ENCODE data around the gene TSKU. TPM values are rescaled to one million over a fixed set of nuclear protein-coding genes. Genes with fewer than 3 reads are reported as not detected.

Gene TSKU
- total and polyA plus RNA-seq, 8 donors, result 2.7 to 25.2 (median 10.7) TPM

GRCh38 chr11:76799066-76799804, 16.1 kb downstream of the TSKU start:
- 10 to 26% methylated on average over 45 to 47 of the region's 47 CpGs for WGBS, 2 donors
- intact Hi-C loops (cut with DNase I), result loop anchor here in 2 of 3 donors (5.0 kb wide), 1 partner anchor 62 kb away; no protein-coding TSS in a partner anchor
- no peak for FAIRE-seq

GRCh38 chr11:76800466-76801200, 17.5 kb downstream of the TSKU start:
- H3K4me1 ChIP-seq, result peaks cover 6 to 35% (median 30%) of the 10 kb centered on the region in 3 donors
- no peaks in the 10 kb centered on the region for H3K27me3 ChIP-seq
- ATAC-seq (peak; percentile 71 to 79 (median 72)), FAIRE-seq (no peak), DNase-seq (peak in 4 of 6 donors; percentile 76 to 88 (median 87))
- no peaks in the 10 kb centered on the region for H3K9me3 ChIP-seq
- WGBS, 2 donors, result 35 to 52% methylated on average over 9 of the region's 9 CpGs
- no peak overlapping the region for H3K4me3 ChIP-seq
- H3K27ac ChIP-seq, result peak overlapping the region; percentile 7 to 64 (median 63)
- no peak for TF ChIP-seq CTCF (IDR thresholded peaks at IDR 0.05)
- intact Hi-C loops (cut with DNase I), result loop anchor here in 1 of 3 donors (10.0 kb wide), 1 partner anchor 114 kb away; no protein-coding TSS in a partner anchor
- H3K36me3 ChIP-seq, result no peaks in the 10 kb centered on the region

More at GRCh38 chr11:76799066-76799804, 16.1 kb downstream of the TSKU start:
- DNase-seq (peak; percentile 75 to 95 (median 84)), ATAC-seq (peak; percentile 55 to 87 (median 82))
- Histone ChIP-seq H3K27me3 (no peaks in the 10 kb centered on the region), H3K27ac (peak overlapping the region in 2 of 4 donors; percentile 34 to 63), H3K4me3 (peak overlapping the region in 1 of 4 donors; percentile 25), H3K36me3 (no peaks in the 10 kb centered on the region), H3K9me3 (no peaks in the 10 kb centered on the region), H3K4me1 (peaks cover 6 to 35% (median 30%) of the 10 kb centered on the region in 3 donors)
- TF ChIP-seq CTCF (IDR thresholded peaks at IDR 0.05), result peak; percentile 50 to 87 (median 80)

- H3K9me3 ChIP-seq, result no peaks in the 10 kb centered on the region
- H3K4me3 ChIP-seq, result no peak overlapping the region
- no peaks in the 10 kb centered on the region for H3K36me3 ChIP-seq
- H3K27ac ChIP-seq, result peak overlapping the region in 3 of 4 donors; percentile 63 to 64 (median 63)
- TF ChIP-seq CTCF (IDR thresholded peaks at IDR 0.05), result no peak
- no peaks in the 10 kb centered on the region for H3K27me3 ChIP-seq
- no peak for FAIRE-seq
- intact Hi-C loops (cut with DNase I), result loop anchor here in 1 of 3 donors (10.0 kb wide), 1 partner anchor 114 kb away; no protein-coding TSS in a partner anchor
- peak in 1 of 4 donors; percentile 1 for ATAC-seq
- no peak for DNase-seq
- H3K4me1 ChIP-seq, result peaks cover 6 to 35% (median 30%) of the 10 kb centered on the region in 3 donors
- WGBS, 2 donors, result 55 to 83% methylated on average over 2 of the region's 2 CpGs
These were observed 18.1 kb downstream of the TSKU start for GRCh38 chr11:76801225-76801624.

- H3K36me3 ChIP-seq, result no peaks in the 10 kb centered on the region
- ATAC-seq, result peak; percentile 34 to 45 (median 39)
- intact Hi-C loops (cut with DNase I), result loop anchor here in 1 of 3 donors (10.0 kb wide), 1 partner anchor 113 kb away; no protein-coding TSS in a partner anchor
- peaks cover 6 to 35% (median 30%) of the 10 kb centered on the region in 3 donors for H3K4me1 ChIP-seq
- no peaks in the 10 kb centered on the region for H3K27me3 ChIP-seq
- DNase-seq, result no peak
- TF ChIP-seq CTCF (IDR thresholded peaks at IDR 0.05), result no peak
- FAIRE-seq, result no peak
- no peaks in the 10 kb centered on the region for H3K9me3 ChIP-seq
- no peak overlapping the region for H3K4me3 ChIP-seq
- H3K27ac ChIP-seq, result peak overlapping the region in 3 of 4 donors; percentile 63 to 64 (median 63)
- 20 to 24% methylated on average over 2 of the region's 2 CpGs for WGBS, 2 donors
These were observed 18.6 kb downstream of the TSKU start for GRCh38 chr11:76801736-76802135.
